H1 (cell line): Measurements from ENCODE around the gene ABL2. TPM values are rescaled to one million over a fixed set of nuclear protein-coding genes. Genes with fewer than 3 reads are reported as not detected.

Experiments
- NRF1 ChIP-seq: IDR thresholded peaks from 2 replicates; pipeline ENCODE4 v1.6.1; 2011; ENCODE audit warnings: mild to moderate bottlenecking, low read depth, low read length, improper control_type of control experiment
- polyA plus RNA-seq, 7 experiments: library from polyadenylated mRNA; depleted of rRNA in 3 of 7; stranded (reverse) in 5 of 7; unstranded in 2 of 7; fragments of >200 nt in 5 of 7; fragments of 200-250 nt in 2 of 7; gene quantifications; 1 replicate in 5 of 7; 2 replicates in 1 of 7; 4 replicates in 1 of 7; pipeline versions ENCODE4 v1.2.1 to v1.2.3, GENCODE V29; 2011 to 2013; ENCODE audit warnings: missing spikeins in 2 of 7, mixed read lengths in 2 of 7
- total RNA-seq: library from RNA; stranded (reverse); fragmentation: NEBNext Ultra II Directional; extraction: Animal tissue kit (Norgen Biotek cat#: 25700); gene quantifications from 2 replicates; pipeline ENCODE4 v1.2.1, GENCODE V29; 2021

Gene ABL2
- total and polyA plus RNA-seq, 2 of the 8 experiments (the other 6 are each of a cell fraction or from before 2014, with no cell fraction given): 4.5 to 19.1 TPM

- no peak for TF ChIP-seq NRF1
Measured at GRCh38 chr1:179120736-179121135, 108.7 kb downstream of the ABL2 start (continued).
